Fibroblast of skin of back (primary cell): Measurements from ENCODE around the gene NCLN.
A peak's percentile ranks its signal among the peaks of the same experiment; 100 is the strongest.
"Not testable (repeated sequence)": the region's sequence is repeated elsewhere in the genome, so short reads cannot be mapped to it uniquely, and the experiment has no call there.

Source experiments
- DNase-seq: peaks from one replicate; pipeline ENCODE4 v3.0.0-alpha.2; 2013

NCLN gene

GRCh38 chr19:3225677-3226093 is 40.0 kb downstream of the NCLN start:
- no peak for DNase-seq

- DNase-seq = no peak
These were observed 41.4 kb downstream of the NCLN start for GRCh38 chr19:3227054-3227626.

- DNase-seq = no peak
These were observed 43.6 kb downstream of the NCLN start for GRCh38 chr19:3229346-3229743.

- no peak for DNase-seq
These were observed 44.3 kb downstream of the NCLN start for GRCh38 chr19:3229888-3230496.

- DNase-seq = no peak
These were observed 45.6 kb downstream of the NCLN start for GRCh38 chr19:3231288-3231687.

GRCh38 chr19:3233116-3233515 is 47.4 kb downstream of the NCLN start:
- DNase-seq = no peak

GRCh38 chr19:3233831-3234230 is 48.1 kb downstream of the NCLN start:
- DNase-seq = no peak

- no peak for DNase-seq
These were observed 49.1 kb downstream of the NCLN start for GRCh38 chr19:3234800-3235199.

- DNase-seq = not testable (repeated sequence)
These were observed 49.9 kb downstream of the NCLN start for GRCh38 chr19:3235604-3236003.

GRCh38 chr19:3236272-3236671 is 50.5 kb downstream of the NCLN start:
- DNase-seq = no peak

GRCh38 chr19:3238066-3238561 is 52.4 kb downstream of the NCLN start:
- DNase-seq = no peak

- no peak for DNase-seq
These were observed 53.6 kb downstream of the NCLN start for GRCh38 chr19:3239367-3239766.

- peak; percentile 68 for DNase-seq
These were observed 58.3 kb downstream of the NCLN start for GRCh38 chr19:3243819-3244700.

GRCh38 chr19:3245050-3245449 is 59.3 kb downstream of the NCLN start:
- no peak for DNase-seq

- DNase-seq = no peak
These were observed 63.1 kb downstream of the NCLN start for GRCh38 chr19:3248728-3249326.

GRCh38 chr19:3249408-3249807 is 63.7 kb downstream of the NCLN start:
- DNase-seq = no peak

- no peak for DNase-seq
These were observed 64.9 kb downstream of the NCLN start for GRCh38 chr19:3250675-3251074.

GRCh38 chr19:3251229-3251628 is 65.5 kb downstream of the NCLN start:
- DNase-seq = no peak

- DNase-seq = no peak
These were observed 66.9 kb downstream of the NCLN start for GRCh38 chr19:3252650-3253049.

- DNase-seq = no peak
These were observed 67.5 kb downstream of the NCLN start for GRCh38 chr19:3253270-3253669.

GRCh38 chr19:3254520-3254919 is 68.8 kb downstream of the NCLN start:
- no peak for DNase-seq

GRCh38 chr19:3257071-3257470 is 71.3 kb downstream of the NCLN start:
- DNase-seq = no peak
